H9 (cell line): ENCODE data around the gene RBMS2. TPM values are rescaled to one million over a fixed set of nuclear protein-coding genes. Genes with fewer than 3 reads are reported as not detected.
"Not testable (repeated sequence)": the region's sequence is repeated elsewhere in the genome, so short reads cannot be mapped to it uniquely, and the experiment has no call there.

Experiments
- DNase-seq: peaks from one replicate; pipeline ENCODE4 v3.0.0-alpha.2; 2017
- H2AFZ ChIP-seq: one replicate; pipeline ENCODE4 v1.6.1; 2013; ENCODE audit warnings: mild to moderate bottlenecking, low read length, control low read depth, moderate library complexity
- H2AK5ac ChIP-seq: 2 replicates; pipeline ENCODE4 v1.6.1; 2013; ENCODE audit warnings: low read length, control low read depth, mixed read lengths; ENCODE audit not compliant: insufficient read length
- H2BK120ac ChIP-seq: one replicate; pipeline ENCODE4 v1.6.1; 2013; ENCODE audit warnings: low read depth, mild to moderate bottlenecking, low read length, control low read depth, inconsistent platforms; ENCODE audit not compliant: poor library complexity, severe bottlenecking
- H2BK12ac ChIP-seq: 2 replicates; pipeline ENCODE4 v1.6.1; 2013; ENCODE audit warnings: low read length, control low read depth, mixed read lengths, low read depth; ENCODE audit not compliant: insufficient read length
- H2BK15ac ChIP-seq: 2 replicates; pipeline ENCODE4 v1.6.1; 2013; ENCODE audit warnings: low read depth, low read length, control low read depth
- H2BK20ac ChIP-seq: one replicate; pipeline ENCODE4 v1.6.1; 2013; ENCODE audit warnings: low read depth, mild to moderate bottlenecking, low read length, control low read depth, inconsistent platforms; ENCODE audit not compliant: poor library complexity, severe bottlenecking
- H2BK5ac ChIP-seq: 2 replicates; pipeline ENCODE4 v1.6.1; 2013; ENCODE audit warnings: low read length, control low read depth, mixed read lengths; ENCODE audit not compliant: insufficient read length
- H3K14ac ChIP-seq: 2 replicates; pipeline ENCODE4 v1.6.1; 2013; ENCODE audit warnings: low read length, control low read depth; ENCODE audit not compliant: insufficient read depth
- H3K18ac ChIP-seq: 2 replicates; pipeline ENCODE4 v1.6.1; 2013; ENCODE audit warnings: low read depth, mild to moderate bottlenecking, mixed read lengths, low read length, control low read depth; ENCODE audit not compliant: insufficient read length
- H3K23ac ChIP-seq: 2 replicates; pipeline ENCODE4 v1.6.1; 2013; ENCODE audit warnings: low read length, control low read depth, mixed read lengths, low read depth; ENCODE audit not compliant: insufficient read length
- H3K23me2 ChIP-seq: 2 replicates; pipeline ENCODE4 v1.6.1; 2013; ENCODE audit warnings: low read depth, mild to moderate bottlenecking, mixed read lengths, low read length, control low read depth; ENCODE audit not compliant: insufficient read length, poor library complexity, severe bottlenecking
- H3K27ac ChIP-seq: 2 replicates; pipeline ENCODE4 v1.5.1; 2013; ENCODE audit warnings: low read length, control low read depth, mixed read lengths, low read depth; ENCODE audit not compliant: insufficient read length
- H3K27me3 ChIP-seq: 2 replicates; pipeline ENCODE4 v1.6.1; 2013; ENCODE audit warnings: low read length, control low read depth, inconsistent platforms; ENCODE audit not compliant: insufficient read depth
- H3K4ac ChIP-seq: 2 replicates; pipeline ENCODE4 v1.6.1; 2013; ENCODE audit warnings: low read depth, mild to moderate bottlenecking, control low read depth, inconsistent platforms, low read length, moderate library complexity
- H3K4me1 ChIP-seq: 2 replicates; pipeline ENCODE4 v1.6.1; 2013; ENCODE audit warnings: low read length, control low read depth, inconsistent platforms; ENCODE audit not compliant: insufficient read depth
- H3K4me2 ChIP-seq: 2 replicates; pipeline ENCODE4 v1.6.1; 2013; ENCODE audit warnings: low read length, control low read depth, mixed read lengths; ENCODE audit not compliant: insufficient read length, insufficient read depth
- H3K56ac ChIP-seq: 2 replicates; pipeline ENCODE4 v1.6.1; 2013; ENCODE audit warnings: low read depth, mild to moderate bottlenecking, mixed read lengths, low read length, control low read depth; ENCODE audit not compliant: insufficient read length
- H3K79me1 ChIP-seq: 2 replicates; pipeline ENCODE4 v1.6.1; 2013; ENCODE audit warnings: low read depth, mild to moderate bottlenecking, moderate library complexity, low read length, control low read depth, inconsistent platforms; ENCODE audit not compliant: insufficient read depth, poor library complexity, severe bottlenecking
- H3K79me2 ChIP-seq: 2 replicates; pipeline ENCODE4 v1.6.1; 2013; ENCODE audit warnings: low read length, control low read depth, inconsistent platforms; ENCODE audit not compliant: insufficient read depth
- H3K9ac ChIP-seq: 2 replicates; pipeline ENCODE4 v1.6.1; 2013; ENCODE audit warnings: low read length, control low read depth, mixed read lengths; ENCODE audit not compliant: insufficient read length; ENCODE audit errors: extremely low read depth
- H3K9me3 ChIP-seq: one replicate; pipeline ENCODE4 v1.6.1; 2013; ENCODE audit warnings: low read depth, low read length, inconsistent platforms; ENCODE audit not compliant: control insufficient read depth
- H3T11ph ChIP-seq: one replicate; pipeline ENCODE4 v1.6.1; 2013; ENCODE audit warnings: mild to moderate bottlenecking, low read length, control low read depth, inconsistent platforms
- H4K20me1 ChIP-seq: one replicate; pipeline ENCODE4 v1.6.1; 2013; ENCODE audit not compliant: control insufficient read depth, insufficient read length, insufficient read depth
- H4K5ac ChIP-seq: 2 replicates; pipeline ENCODE4 v1.6.1; 2013; ENCODE audit warnings: low read depth, mild to moderate bottlenecking, mixed read lengths, low read length, control low read depth; ENCODE audit not compliant: insufficient read length
- H4K8ac ChIP-seq: replicated peaks from 2 replicates; pipeline ENCODE4 v1.6.1; 2013; ENCODE audit warnings: low read length, control low read depth, mixed read lengths, low read depth; ENCODE audit not compliant: insufficient read length
- H4K91ac ChIP-seq: 2 replicates; pipeline ENCODE4 v1.6.1; 2013; ENCODE audit warnings: low read depth, mild to moderate bottlenecking, moderate library complexity, mixed read lengths, low read length, control low read depth; ENCODE audit not compliant: insufficient read length
- H3K27ac Mint-ChIP-seq, 3 experiments: 2 replicates in 2 of 3; 3 replicates in 1 of 3; pipeline ENCODE4 v1.8.0; 2020 to 2021; ENCODE audit warnings: mixed read lengths in 3 of 3, mild to moderate bottlenecking in 1 of 3, moderate library complexity in 1 of 3
- H3K27me3 Mint-ChIP-seq: 2 replicates; pipeline ENCODE4 v1.8.0; 2021; ENCODE audit warnings: low read depth, mild to moderate bottlenecking, moderate library complexity, mixed read lengths
- H3K36me3 Mint-ChIP-seq, 3 experiments: 2 replicates in 2 of 3; 3 replicates in 1 of 3; pipeline ENCODE4 v1.8.0; 2020 to 2021; ENCODE audit warnings: low read depth in 3 of 3, mixed read lengths in 3 of 3; ENCODE audit not compliant: insufficient read depth in 1 of 3
- H3K4me1 Mint-ChIP-seq, 2 experiments: 2 replicates each; pipeline ENCODE4 v1.8.0; 2020; ENCODE audit warnings: mixed read lengths in 2 of 2
- H3K4me3 Mint-ChIP-seq, 2 experiments: 2 replicates in 1 of 2; 3 replicates in 1 of 2; pipeline ENCODE4 v1.8.0; 2020 to 2021; ENCODE audit warnings: mild to moderate bottlenecking in 2 of 2, mixed read lengths in 2 of 2, moderate library complexity in 1 of 2
- H3K9me3 Mint-ChIP-seq, 2 experiments: 2 replicates in 1 of 2; 3 replicates in 1 of 2; pipeline ENCODE4 v1.8.0; 2020; ENCODE audit warnings: mild to moderate bottlenecking in 2 of 2, mixed read lengths in 2 of 2, moderate library complexity in 1 of 2
- CTCF ChIP-seq: fragments of 200-600 bp; sonication (generic); conservative IDR thresholded peaks from 3 replicates; pipeline ENCODE4 v1.8.0; 2021; ENCODE audit warnings: antibody characterized with exemption, mild to moderate bottlenecking
- WGBS: extraction: QIAGEN DNeasy Blood & Tissue Kit; methylation state at CpG from one replicate; pipeline ENCODE4 v1.1.7; 2013; ENCODE audit warnings: missing lambda C conversion rate, low lambda C conversion rate, mixed read lengths; ENCODE audit not compliant: insufficient read length; ENCODE audit errors: extremely low coverage; 5-methylcytosine and 5-hydroxymethylcytosine counted together
- total RNA-seq: library from RNA; stranded (reverse); gene quantifications from 2 replicates; pipeline ENCODE4 v1.2.1, GENCODE V29; 2021

The RBMS2 gene
- total RNA-seq, 1 experiment from 2014 or later = 9.5 TPM

GRCh38 chr12:56574210-56574609 lies 52.6 kb downstream of the RBMS2 start:
- H3K4me1 ChIP-seq = no peaks in the 10 kb centered on the region
- Mint-ChIP-seq H3K36me3 (peaks cover 0 to 8% (median 0%) of the 10 kb centered on the region in 3 experiments; a peak in 2 of 7 replicates), H3K27me3 (no peaks in the 10 kb centered on the region), H3K4me3 (no peak overlapping the region), H3K27ac (no peak overlapping the region), H3K4me1 (peaks cover 0 to 8% of the 10 kb centered on the region in 2 experiments; a peak in 2 of 4 replicates), H3K9me3 (no peaks in the 10 kb centered on the region)
- H2AK5ac ChIP-seq = no peak overlapping the region
- no peaks in the 10 kb centered on the region for H3K79me2 ChIP-seq
- DNase-seq = no peak
- H3K18ac ChIP-seq = no peak overlapping the region
- no peak overlapping the region for H3K9ac ChIP-seq
- no peaks in the 10 kb centered on the region for H3K79me1 ChIP-seq
- H4K5ac ChIP-seq = no peak overlapping the region
- no peak overlapping the region for H3T11ph ChIP-seq
- no peak overlapping the region for H2AFZ ChIP-seq
- no peak overlapping the region for H3K4me2 ChIP-seq
- no peak overlapping the region for H3K14ac ChIP-seq
- no peak overlapping the region for H2BK120ac ChIP-seq
- TF ChIP-seq CTCF = no peak
- H2BK20ac ChIP-seq = no peak overlapping the region
- no peaks in the 10 kb centered on the region for H3K9me3 ChIP-seq
- no peak overlapping the region for H4K8ac ChIP-seq
- no peaks in the 10 kb centered on the region for H3K23me2 ChIP-seq
- no CpG with 5 or more reads among the region's 2 CpGs for WGBS
- no peak overlapping the region for H3K4ac ChIP-seq
- H3K27ac ChIP-seq = no peak overlapping the region
- no peak overlapping the region for H2BK15ac ChIP-seq
- H3K27me3 ChIP-seq = no peaks in the 10 kb centered on the region
- no peak overlapping the region for H2BK5ac ChIP-seq
- H2BK12ac ChIP-seq = no peak overlapping the region
- H4K20me1 ChIP-seq = no peaks in the 10 kb centered on the region
- no peak overlapping the region for H3K56ac ChIP-seq
- H4K91ac ChIP-seq = no peak overlapping the region
- H3K23ac ChIP-seq = no peak overlapping the region

- not testable (repeated sequence) for H4K5ac ChIP-seq, H3K4me2 ChIP-seq, H3T11ph ChIP-seq, H2BK12ac ChIP-seq, H2BK120ac ChIP-seq, H3K23ac ChIP-seq, H3K18ac ChIP-seq, H3K4ac ChIP-seq, H3K23me2 ChIP-seq, H3K27me3 Mint-ChIP-seq, H3K79me1 ChIP-seq, H4K8ac ChIP-seq, H3K9me3 ChIP-seq, H2BK5ac ChIP-seq, H3K79me2 ChIP-seq, H3K9me3 Mint-ChIP-seq, H4K20me1 ChIP-seq, H3K14ac ChIP-seq, H3K27ac Mint-ChIP-seq, H3K36me3 Mint-ChIP-seq, H2AFZ ChIP-seq, H3K27ac ChIP-seq, H3K4me1 ChIP-seq, DNase-seq, H2AK5ac ChIP-seq, H3K9ac ChIP-seq, H3K27me3 ChIP-seq, H2BK20ac ChIP-seq, H3K56ac ChIP-seq, H2BK15ac ChIP-seq, H4K91ac ChIP-seq, H3K4me3 Mint-ChIP-seq, H3K4me1 Mint-ChIP-seq
- WGBS = no CpG with 5 or more reads among the region's 7 CpGs
These were observed 55.6 kb downstream of the RBMS2 start for GRCh38 chr12:56577248-56577647.
